GM19239 (cell line): Measurements from ENCODE around the gene IL27RA.

ENCODE experiments used
- DNase-seq: peaks from one replicate; pipeline ENCODE4 v3.0.0; 2011; ENCODE audit warnings: low spot score; ENCODE audit not compliant: insufficient read length
- FAIRE-seq: peaks from 2 replicates; lab custom pipeline; 2011; peaks lifted over from hg19 to GRCh38; lab: Jason Lieb, UNC

IL27RA gene

DNA sequence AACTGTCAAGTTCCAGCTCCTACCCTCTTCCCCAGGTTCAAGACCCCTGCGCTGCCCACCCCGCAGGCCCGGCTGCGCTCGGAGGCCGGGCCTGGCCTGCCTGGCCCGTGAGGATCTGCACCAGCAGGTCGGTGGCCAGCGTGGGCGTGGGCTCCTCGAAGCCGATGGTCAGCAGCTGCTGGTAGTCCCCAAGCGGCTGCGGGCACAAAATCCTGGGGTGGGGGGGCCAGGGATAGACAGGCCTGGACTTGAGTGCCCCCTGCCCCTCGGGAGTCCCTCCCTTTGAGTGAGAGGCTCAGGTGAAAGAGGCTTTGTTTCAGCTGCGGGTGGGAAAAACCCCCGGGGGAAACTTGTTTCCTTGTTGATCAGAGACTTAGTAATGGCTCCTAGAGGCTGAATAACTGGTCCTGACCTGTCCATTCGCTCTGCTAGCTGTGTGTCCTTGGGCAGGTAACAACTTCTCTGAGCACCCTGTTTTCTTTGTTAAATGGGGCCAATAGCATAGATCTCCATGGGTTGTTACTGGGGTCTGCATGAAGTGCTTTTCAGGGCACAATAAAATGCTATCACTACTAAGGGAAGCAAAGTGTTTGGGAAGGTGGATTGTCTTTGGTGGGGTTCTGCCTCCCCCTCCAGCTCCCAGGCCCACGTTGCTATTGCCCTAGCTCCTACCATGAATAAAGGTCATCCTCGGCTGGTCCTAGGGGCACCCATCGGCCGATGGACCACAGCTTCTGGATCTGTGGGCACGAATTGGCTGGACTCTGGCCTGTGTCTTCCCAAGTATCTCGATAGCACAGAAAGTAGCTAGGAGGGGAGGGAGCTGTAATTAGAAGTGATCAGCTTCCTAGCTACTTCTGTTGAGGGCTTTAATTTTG is 50.5 kb downstream of the IL27RA start:
- DNase-seq (no peak), FAIRE-seq (peak; percentile 79)

GRCh38 chr19:14082675-14082960 is 51.1 kb downstream of the IL27RA start:
- FAIRE-seq (no peak), DNase-seq (no peak)

DNA sequence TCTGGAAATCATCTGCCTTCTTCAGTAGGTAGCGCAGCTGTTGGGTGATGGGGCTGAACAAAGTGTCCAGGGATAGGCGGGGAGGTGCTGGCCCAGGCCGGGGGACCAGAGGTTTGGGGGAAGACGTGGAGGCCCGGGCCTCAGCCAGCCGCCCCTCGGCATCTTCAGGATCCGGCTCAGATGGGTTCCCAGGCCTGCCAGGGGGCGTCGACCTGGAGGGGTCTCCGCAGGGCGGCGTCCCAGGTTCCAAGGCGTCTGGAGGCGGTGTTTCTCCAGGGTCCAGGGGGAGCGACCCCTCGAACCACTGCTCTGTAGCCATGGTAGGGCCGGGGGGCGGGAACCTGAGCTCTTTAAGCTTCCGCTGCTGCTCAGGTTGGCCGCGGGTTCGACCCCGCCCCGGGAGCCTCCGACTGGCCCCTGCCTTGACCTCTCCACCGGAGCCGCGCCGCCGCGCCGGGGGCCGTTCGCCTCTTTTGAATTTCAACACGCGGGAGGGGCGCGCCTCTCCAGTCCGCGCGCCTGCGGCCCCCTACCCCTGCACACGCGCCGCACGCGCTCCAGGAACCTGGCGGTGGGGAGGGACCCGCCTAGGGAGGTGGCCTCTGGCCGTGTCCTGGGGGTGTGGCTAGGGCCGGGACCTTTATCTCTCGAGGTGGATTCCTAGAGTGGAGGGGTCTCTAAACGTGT is 53.9 kb downstream of the IL27RA start, which contains the start of gene C19orf67:
TSS of gene C19orf67 (minus strand) at position 475 of the 687 bp plus-strand sequence. CDS start at position 319, 156 bp downstream.
- FAIRE-seq, result no peak
- DNase-seq, result no peak

DNA sequence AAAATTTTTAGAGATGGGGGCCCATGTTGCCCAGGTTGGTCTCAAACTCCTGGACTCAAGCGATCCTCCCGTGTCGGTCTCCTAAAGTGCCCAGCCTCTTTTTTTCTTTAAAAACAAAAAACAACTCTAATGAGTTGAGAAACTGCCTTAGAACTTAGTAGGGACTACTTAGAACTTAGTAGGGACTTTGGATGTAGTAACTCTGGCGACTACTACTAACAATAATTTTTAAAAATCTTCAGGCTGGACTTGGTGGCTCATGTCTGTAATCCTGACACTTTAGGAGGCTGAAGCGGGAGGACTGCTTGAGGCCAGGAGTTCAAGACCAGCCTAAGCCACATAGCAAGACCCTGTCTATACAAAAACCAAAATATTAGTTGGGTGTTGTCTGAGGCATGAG is 54.5 kb downstream of the IL27RA start:
- DNase-seq (no peak), FAIRE-seq (no peak)

DNA sequence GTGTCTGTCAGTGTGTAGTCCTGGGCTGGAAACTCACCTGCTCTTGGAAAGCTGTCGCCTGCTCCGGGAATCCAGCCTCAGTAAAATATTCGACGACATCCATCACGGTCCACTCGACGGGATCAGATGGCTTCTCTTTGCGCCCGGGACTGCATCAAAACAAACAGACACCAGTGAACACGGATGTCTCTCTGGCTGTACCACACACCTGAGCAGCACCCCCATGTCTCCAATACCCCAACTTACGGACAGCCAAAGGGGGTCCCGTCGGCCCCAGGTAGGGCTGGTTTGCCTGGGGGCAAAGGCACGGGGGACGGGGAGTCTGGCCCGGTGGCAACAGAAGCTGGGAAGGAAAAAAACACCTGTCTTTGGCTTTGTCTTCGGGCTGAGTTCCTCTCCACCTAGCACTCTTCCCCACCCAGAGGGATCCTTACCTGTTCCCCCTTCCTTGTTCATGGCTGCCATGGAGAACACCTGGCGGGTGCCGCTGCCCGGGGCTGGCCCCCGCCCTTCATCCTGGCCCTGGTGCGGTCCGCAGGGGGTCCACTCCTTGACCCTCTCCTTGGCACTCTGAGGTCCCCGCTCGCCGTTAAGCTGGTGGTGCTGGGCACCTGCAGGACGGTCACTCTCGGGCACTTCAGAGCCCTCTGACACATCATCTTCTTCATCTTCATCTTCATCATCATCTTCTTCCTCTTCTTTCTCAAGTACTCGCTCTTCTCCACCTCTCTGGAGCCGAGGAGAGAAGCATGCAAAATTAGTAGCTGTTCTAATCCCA is 57.3 kb downstream of the IL27RA start:
- FAIRE-seq, result peak; percentile 11
- no peak for DNase-seq

DNA sequence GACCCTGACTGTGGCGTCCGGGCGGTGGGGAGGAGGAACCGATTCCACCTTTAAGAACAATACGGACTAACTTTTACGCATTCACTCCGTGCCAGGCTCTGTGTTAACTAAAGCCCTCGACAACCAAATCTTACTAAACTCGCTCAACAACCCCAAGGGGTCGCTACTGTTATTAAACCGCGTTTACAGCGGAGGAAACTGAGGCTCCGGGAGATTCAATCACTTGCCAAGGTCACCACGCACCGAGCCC is 57.8 kb downstream of the IL27RA start:
- FAIRE-seq (peak; percentile 78), DNase-seq (no peak)

GRCh38 chr19:14089662-14090508 is 58.3 kb downstream of the IL27RA start:
- DNase-seq (peak; percentile 75), FAIRE-seq (no peak)

DNA sequence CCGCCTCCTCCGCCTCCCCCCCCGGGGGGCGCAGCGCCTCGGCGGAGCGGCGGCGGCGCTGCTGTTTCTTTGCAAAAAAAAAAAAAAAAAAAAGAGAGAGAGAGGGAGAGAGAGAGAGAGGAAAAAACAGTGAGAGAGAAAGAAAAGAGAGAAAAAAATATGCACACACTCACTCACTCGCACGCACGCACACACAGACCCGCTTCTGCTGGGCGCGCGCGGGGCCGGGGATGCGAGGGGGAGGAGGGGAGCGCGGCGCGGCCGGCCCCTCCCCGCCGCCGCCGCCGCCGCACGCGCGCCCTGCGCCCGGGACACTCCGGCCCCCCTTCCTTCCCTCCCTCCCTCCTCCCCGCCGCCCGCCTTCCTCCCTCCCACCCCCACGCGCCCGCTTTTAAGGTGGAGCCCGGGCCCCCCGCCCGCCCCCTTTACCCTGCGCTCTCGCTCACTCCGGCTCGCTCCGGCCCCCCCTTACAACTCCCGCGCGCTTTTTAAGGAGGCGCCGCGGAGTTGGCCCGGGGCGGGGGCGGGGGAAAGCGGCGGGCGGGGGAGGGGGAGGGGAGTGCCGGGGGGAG is 59.0 kb downstream of the IL27RA start, which contains the start of gene SAMD1:
TSS of gene SAMD1 (minus strand) at position 243 of the 572 bp plus-strand sequence.
- no peak for FAIRE-seq

DNA sequence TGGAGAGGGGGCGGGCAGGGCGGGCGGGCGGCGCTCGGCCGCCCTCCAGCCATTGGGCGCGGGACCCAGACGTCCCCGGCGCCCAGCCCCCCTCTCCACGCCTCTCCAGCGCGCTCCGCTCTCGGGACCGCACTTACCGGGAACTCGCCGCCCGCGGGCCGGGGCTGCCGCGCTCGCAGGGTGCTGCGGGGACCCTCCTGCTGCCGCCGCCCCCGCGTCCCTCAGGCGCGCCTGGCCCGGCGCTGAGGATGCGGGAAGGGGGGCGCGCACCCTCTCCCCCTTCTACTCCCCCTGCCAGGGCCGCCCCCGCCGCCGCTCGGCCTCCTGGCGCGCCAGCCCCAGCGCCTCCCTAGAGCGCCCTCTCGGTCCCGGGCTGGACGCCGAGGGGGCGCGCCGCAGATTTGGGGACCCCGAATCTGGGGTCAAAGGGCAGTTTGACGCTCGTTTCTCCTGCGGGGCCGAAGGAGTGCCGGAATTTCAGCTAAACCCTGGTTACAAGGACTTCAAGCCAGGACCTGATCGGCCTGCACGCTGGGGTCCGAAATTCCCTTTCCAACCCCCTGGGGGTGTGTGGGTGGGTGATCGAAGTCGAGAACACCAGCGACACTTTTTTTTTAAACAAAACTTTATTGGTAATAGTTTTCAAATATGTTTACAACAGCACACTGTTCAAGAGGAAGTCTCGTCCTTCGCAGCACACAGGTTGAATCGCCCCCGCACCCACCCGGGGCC is 59.7 kb downstream of the IL27RA start:
- FAIRE-seq, result no peak

More for the DNA sequence above, 59.0 kb downstream of the IL27RA start, which contains the start of gene SAMD1:
- DNase-seq, result peak; percentile 81

DNA sequence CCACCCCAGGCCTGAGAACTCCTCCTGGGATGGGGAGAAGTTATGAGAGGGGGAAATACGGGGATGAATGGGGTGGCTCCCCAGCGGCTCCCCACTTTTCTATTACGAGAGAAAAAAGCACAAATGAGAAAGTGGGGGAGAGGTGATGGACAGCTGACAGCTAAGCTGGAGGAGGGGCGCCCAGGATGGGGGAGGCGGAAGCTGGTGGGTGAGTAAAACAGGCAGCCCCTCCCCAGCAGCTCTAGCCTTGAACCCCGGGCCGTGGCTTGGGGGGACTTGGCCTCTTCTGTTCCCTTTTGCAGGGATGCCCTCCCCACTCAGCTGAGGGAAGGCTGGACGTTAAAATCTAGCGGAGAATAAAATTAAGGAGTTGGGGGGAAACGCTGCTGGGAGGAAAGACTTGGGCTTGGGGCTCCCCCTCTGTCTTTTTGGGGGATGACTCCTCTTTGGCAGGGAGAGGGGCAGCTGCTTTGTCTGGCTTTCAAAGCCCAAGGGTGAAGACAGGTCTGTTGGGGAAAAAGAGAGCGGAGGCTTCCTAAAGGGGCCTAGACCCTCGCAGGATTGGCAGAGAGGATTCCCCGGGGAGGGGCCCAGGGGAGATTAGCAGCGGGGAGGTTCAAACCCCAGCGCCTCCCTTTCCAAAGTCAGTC is 60.4 kb downstream of the IL27RA start:
- FAIRE-seq (peak; percentile 80), DNase-seq (peak; percentile 62)

More for the DNA sequence above, 59.7 kb downstream of the IL27RA start:
- DNase-seq, result peak; percentile 76

DNA sequence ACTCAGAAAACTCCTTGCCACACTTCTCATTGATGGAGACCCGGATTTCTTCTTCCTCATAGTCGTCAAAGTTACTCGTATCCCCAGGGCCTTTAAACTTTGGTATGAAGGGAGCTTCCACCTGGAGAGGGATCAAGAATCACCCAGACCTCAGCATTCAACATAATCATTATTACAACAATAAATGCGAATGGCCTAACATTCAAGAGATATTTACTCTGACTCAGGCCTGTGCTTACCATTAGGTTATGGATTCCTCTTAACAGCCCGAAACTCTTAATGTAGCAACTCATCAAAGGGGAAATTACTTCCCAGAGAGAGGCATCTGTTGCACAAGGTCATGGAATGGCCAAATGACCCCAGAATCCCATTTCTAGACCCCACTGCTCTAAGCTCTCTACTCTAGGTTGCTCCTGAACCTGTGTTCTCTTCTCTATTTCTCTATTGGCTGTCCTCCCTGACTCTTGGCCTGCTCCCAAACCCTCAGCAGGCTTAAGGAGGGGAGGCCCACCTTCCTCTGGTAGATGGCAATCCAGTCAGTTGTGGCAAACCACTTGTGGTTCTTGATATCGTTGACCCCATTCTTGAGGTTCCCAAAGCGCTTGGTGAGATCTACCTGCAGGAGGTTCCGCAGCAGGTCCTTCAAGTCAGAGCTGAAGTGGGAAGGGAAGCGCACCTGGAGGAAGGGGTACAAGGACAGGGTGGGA is 61.7 kb downstream of the IL27RA start:
- FAIRE-seq (no peak), DNase-seq (no peak)

DNA sequence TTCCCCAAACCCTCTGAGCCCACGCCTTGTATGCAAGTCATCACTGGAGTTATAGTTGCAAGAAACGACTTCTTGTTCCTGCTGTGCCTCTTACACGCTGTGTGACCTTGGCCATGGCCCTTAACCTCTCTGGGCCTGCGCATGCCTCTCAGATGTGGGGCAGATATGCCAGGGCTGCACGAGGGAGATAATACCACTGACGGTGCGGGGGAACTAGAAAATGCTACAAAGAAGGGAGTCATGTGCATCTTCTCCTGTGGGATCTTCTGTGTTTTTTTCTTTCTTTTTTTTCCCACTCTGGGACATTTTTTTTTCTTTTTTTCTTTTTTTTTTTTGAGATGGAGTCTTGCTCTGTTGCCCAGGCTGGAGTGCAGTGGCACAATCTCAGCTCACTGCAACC is 63.3 kb downstream of the IL27RA start:
- no peak for DNase-seq
- FAIRE-seq, result no peak

- DNase-seq (no peak), FAIRE-seq (no peak)
These were observed 64.9 kb downstream of the IL27RA start for GRCh38 chr19:14096272-14096992.

GRCh38 chr19:14097532-14098151 is 66.1 kb downstream of the IL27RA start:
- no peak for FAIRE-seq
- DNase-seq, result no peak

- DNase-seq (no peak), FAIRE-seq (no peak)
These were observed 69.5 kb downstream of the IL27RA start for GRCh38 chr19:14101003-14101545.

DNA sequence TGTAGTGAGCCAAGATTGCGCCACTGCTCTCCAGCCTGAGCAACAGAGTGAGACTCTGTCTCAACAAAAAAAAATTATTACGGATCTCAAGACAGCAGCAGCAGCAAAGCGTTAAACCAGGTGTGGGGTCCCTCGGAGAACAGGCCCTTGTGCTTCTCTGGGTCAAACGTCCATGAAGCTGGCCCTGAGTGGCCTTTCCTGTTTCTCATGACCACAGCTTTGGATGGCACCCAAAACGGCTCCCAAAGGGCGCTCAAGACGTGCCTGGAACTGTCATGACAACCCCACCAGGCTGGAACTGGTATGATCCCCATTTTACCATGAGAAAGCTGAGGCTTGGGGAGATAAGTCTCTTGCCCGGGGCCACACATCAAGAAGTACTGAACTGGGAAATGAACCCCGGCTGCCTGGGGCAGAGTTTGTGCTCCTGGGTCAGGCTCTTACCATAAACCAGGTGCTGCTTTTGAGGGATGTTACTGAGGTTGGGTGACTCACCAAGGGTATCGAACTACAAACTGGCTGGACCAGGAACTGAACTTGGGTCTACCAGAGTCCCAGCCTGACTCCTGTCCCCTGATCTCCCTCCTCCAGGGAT is 70.6 kb downstream of the IL27RA start:
- no peak for DNase-seq
- no peak for FAIRE-seq
